Measurements from ENCODE around the gene PLXNB1.

DNA sequence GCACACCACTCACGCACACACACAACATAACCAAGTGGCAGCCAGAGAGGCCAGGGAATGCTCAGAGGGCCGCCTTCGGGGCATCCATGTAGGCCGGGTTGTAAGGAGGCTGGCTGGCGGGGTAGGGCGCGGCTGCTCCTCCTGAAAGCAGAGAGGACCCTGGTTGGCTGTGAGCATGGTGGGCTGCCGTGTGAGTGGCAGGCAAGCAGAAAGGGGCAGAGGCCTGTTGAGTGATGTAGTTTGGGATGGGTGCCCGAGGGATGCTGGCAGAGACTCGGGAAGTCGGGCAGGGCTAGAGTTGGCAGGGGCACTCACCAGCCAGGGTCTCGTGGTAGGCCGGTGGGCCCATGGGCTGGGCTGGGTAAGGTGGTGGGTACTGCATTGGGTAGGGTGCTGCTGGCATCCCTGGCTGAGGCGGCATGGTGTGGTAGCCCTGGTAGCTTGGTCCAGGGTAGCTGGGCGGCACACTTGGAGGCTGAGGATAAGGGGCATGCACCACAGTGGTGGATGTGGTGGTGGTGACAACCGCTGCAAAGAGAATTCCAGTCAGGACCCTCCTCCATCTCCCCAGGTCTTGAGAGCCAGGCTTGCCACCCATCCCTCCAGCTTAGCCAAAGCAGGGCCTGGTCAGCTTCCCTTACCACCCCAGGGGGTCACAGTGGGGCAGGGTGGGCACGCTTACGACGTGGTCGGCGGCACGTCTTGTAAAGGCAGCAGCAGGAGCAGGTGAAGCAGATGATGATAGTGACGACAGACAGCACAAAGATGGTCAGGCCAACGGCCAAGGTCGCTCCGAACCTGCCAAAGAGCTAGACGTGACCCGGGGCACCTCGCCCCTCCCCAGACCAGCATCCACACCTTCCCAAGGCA lies 39.4 kb upstream of the PLXNB1 start:
- TF ChIP-seq, protein P1, sequence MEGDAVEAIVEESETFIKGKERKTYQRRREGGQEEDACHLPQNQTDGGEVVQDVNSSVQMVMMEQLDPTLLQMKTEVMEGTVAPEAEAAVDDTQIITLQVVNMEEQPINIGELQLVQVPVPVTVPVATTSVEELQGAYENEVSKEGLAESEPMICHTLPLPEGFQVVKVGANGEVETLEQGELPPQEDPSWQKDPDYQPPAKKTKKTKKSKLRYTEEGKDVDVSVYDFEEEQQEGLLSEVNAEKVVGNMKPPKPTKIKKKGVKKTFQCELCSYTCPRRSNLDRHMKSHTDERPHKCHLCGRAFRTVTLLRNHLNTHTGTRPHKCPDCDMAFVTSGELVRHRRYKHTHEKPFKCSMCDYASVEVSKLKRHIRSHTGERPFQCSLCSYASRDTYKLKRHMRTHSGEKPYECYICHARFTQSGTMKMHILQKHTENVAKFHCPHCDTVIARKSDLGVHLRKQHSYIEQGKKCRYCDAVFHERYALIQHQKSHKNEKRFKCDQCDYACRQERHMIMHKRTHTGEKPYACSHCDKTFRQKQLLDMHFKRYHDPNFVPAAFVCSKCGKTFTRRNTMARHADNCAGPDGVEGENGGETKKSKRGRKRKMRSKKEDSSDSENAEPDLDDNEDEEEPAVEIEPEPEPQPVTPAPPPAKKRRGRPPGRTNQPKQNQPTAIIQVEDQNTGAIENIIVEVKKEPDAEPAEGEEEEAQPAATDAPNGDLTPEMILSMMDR (conservative IDR thresholded peaks at IDR 0.05 in 1 of 2, IDR thresholded peaks at IDR 0.05 in 1 of 2; ENCODE audit: extremely low read depth in 1 of 2, insufficient read depth in 1 of 2, low read depth in 1 of 2, low read length in 2 of 2): no peak
- TF ChIP-seq EZH2 (IDR thresholded peaks at IDR 0.05; ENCODE audit: borderline replicate concordance, low read length): no peak

Data from mammary epithelial cell (primary cell).